Measurements from ENCODE around the gene TMEM11.

DNA sequence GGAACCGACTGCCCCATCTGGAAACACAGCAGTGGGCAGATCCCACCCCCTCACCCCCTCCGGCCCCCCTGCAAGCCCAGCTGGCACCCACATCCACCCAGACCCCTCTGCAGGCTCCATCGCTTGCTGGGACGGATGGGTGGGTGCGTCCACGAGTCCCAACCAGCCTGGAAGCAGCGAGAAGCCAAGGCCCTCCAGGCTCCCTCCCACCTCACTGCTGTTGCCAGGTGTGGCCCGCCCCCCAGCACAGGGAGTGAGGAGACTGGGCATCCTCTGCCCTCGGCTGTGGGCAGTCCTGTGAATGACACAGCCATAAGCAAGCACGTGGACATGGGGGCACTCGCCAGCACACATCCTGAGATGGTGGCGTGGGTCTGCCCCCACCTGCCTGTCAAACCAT is 11.4 kb downstream of the TMEM11 start:
- TF ChIP-seq GATA2 (IDR thresholded peaks at IDR 0.05; ENCODE audit: low read depth, low read length), result no peak
- TF ChIP-seq GATA3 (IDR thresholded peaks at IDR 0.05; ENCODE audit: low read depth, low read length), result no peak

All from SH-SY5Y (cell line).